Measurements from ENCODE around the gene NMT2. TPM values are rescaled to one million over a fixed set of nuclear protein-coding genes. Genes with fewer than 3 reads are reported as not detected.

Gene NMT2
- total and polyA plus RNA-seq, 2 experiments from 2014 or later: 15.0 to 23.4 TPM

- H3K79me2 ChIP-seq: no peaks in the 10 kb centered on the region
- H3K27me3 ChIP-seq: no peaks in the 10 kb centered on the region
- DNase-seq (ENCODE audit: low spot score): no peak
- H2AFZ ChIP-seq: no peak overlapping the region
- H3K4me2 ChIP-seq: no peak overlapping the region
- TF ChIP-seq, protein P1, sequence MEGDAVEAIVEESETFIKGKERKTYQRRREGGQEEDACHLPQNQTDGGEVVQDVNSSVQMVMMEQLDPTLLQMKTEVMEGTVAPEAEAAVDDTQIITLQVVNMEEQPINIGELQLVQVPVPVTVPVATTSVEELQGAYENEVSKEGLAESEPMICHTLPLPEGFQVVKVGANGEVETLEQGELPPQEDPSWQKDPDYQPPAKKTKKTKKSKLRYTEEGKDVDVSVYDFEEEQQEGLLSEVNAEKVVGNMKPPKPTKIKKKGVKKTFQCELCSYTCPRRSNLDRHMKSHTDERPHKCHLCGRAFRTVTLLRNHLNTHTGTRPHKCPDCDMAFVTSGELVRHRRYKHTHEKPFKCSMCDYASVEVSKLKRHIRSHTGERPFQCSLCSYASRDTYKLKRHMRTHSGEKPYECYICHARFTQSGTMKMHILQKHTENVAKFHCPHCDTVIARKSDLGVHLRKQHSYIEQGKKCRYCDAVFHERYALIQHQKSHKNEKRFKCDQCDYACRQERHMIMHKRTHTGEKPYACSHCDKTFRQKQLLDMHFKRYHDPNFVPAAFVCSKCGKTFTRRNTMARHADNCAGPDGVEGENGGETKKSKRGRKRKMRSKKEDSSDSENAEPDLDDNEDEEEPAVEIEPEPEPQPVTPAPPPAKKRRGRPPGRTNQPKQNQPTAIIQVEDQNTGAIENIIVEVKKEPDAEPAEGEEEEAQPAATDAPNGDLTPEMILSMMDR (IDR thresholded peaks at IDR 0.05; ENCODE audit: poor library complexity): no peak
- no peak for TF ChIP-seq EZH2 (IDR thresholded peaks at IDR 0.05; ENCODE audit: borderline replicate concordance)
- TF ChIP-seq EZH2phosphoT487 (IDR thresholded peaks at IDR 0.05; ENCODE audit: low read depth, severe bottlenecking, unreplicated experiment): no peak
- no peaks in the 10 kb centered on the region for H4K20me1 ChIP-seq (ENCODE audit: insufficient read depth, poor library complexity, severe bottlenecking)
- H3K4me1 ChIP-seq (ENCODE audit: insufficient read depth): no peaks in the 10 kb centered on the region
- H3K9me3 ChIP-seq (ENCODE audit: low read depth): no peaks in the 10 kb centered on the region
- no peaks in the 10 kb centered on the region for H3K36me3 ChIP-seq (replicated peaks; ENCODE audit: insufficient read depth, low read depth)
- H3K4me3 ChIP-seq: no peak overlapping the region
- no peaks in the 10 kb centered on the region for H3K9me2 ChIP-seq (replicated peaks; ENCODE audit: insufficient read depth)
- no peak overlapping the region for H3K27ac ChIP-seq
- WGBS (ENCODE audit: low lambda C conversion rate, missing lambda C conversion rate): 97% methylated on average over 5 of the region's 5 CpGs
These were observed 48.0 kb downstream of the NMT2 start for GRCh38 chr10:15120523-15120922.

- Histone ChIP-seq H3K4me3 (no peak overlapping the region), H3K4me2 (no peak overlapping the region), H3K27ac (no peak overlapping the region), H3K9me3 (ENCODE audit: low read depth) (no peaks in the 10 kb centered on the region), H3K79me2 (no peaks in the 10 kb centered on the region), H3K27me3 (no peaks in the 10 kb centered on the region), H4K20me1 (ENCODE audit: insufficient read depth, poor library complexity, severe bottlenecking) (no peaks in the 10 kb centered on the region), H3K36me3 (replicated peaks; ENCODE audit: insufficient read depth, low read depth) (no peaks in the 10 kb centered on the region), H2AFZ (no peak overlapping the region), H3K9me2 (replicated peaks; ENCODE audit: insufficient read depth) (no peaks in the 10 kb centered on the region), H3K4me1 (ENCODE audit: insufficient read depth) (no peaks in the 10 kb centered on the region)
- DNase-seq (ENCODE audit: low spot score): no peak
- no peak for TF ChIP-seq EZH2phosphoT487 (IDR thresholded peaks at IDR 0.05; ENCODE audit: low read depth, severe bottlenecking, unreplicated experiment)
- no peak for TF ChIP-seq EZH2 (IDR thresholded peaks at IDR 0.05; ENCODE audit: borderline replicate concordance)
- TF ChIP-seq, protein P1 (IDR thresholded peaks at IDR 0.05; ENCODE audit: poor library complexity): no peak
- 93% methylated on average over 1 of the region's 1 CpG for WGBS (ENCODE audit: low lambda C conversion rate, missing lambda C conversion rate)
These were observed 49.9 kb downstream of the NMT2 start for GRCh38 chr10:15118615-15119014.

DNA sequence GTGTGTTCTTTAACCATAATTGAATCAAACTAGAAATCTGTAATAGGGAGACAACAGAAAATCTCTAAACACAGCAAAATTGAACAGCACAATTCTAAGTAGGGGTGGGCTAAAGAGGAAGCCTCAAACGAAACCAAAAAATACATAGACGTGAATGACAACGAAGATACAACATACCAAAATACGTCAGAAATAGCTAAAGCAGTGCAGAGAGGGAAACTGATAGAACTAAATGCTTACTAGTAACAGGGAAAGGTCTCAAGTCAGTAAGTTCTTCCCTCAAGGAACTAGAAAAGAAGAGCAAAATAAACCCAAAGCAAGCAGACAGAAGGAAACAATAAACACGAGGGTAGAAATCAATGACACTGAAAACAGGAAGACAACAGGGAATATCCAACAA lies 52.3 kb downstream of the NMT2 start:
- Histone ChIP-seq H3K9me2 (replicated peaks; ENCODE audit: insufficient read depth) (no peaks in the 10 kb centered on the region), H3K27ac (no peak overlapping the region), H3K27me3 (no peaks in the 10 kb centered on the region), H4K20me1 (ENCODE audit: insufficient read depth, poor library complexity, severe bottlenecking) (no peaks in the 10 kb centered on the region), H2AFZ (no peak overlapping the region), H3K79me2 (no peaks in the 10 kb centered on the region), H3K4me1 (ENCODE audit: insufficient read depth) (no peaks in the 10 kb centered on the region), H3K4me3 (no peak overlapping the region), H3K9me3 (ENCODE audit: low read depth) (no peaks in the 10 kb centered on the region), H3K4me2 (no peak overlapping the region), H3K36me3 (replicated peaks; ENCODE audit: insufficient read depth, low read depth) (no peaks in the 10 kb centered on the region)
- DNase-seq (ENCODE audit: low spot score): no peak
- TF ChIP-seq EZH2 (IDR thresholded peaks at IDR 0.05; ENCODE audit: borderline replicate concordance) (no peak), EZH2phosphoT487 (IDR thresholded peaks at IDR 0.05; ENCODE audit: low read depth, severe bottlenecking, unreplicated experiment) (no peak)
- TF ChIP-seq, protein P1 (IDR thresholded peaks at IDR 0.05; ENCODE audit: poor library complexity): no peak
- 99% methylated on average over 5 of the region's 5 CpGs for WGBS (ENCODE audit: low lambda C conversion rate, missing lambda C conversion rate)

DNA sequence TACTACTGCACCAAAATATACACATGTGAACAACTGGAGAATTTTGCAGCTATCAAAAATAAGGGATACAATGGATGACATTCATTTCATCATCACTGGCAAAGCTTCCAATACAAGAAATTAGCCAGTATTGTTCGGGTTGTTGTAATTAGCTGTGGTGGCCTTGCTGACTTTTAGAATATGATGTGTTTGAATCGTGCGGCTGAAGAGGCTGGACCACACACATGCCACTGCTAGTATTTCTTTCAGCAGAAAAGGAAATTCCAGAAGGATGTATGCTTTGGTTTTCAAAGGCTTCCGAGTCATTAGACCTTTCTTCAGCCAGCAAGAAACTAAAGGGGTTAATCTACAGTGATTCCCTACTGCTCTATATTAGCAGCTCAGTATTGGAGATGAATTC lies 54.7 kb downstream of the NMT2 start:
- Histone ChIP-seq H4K20me1 (ENCODE audit: insufficient read depth, poor library complexity, severe bottlenecking) (no peaks in the 10 kb centered on the region), H2AFZ (no peak overlapping the region), H3K9me2 (replicated peaks; ENCODE audit: insufficient read depth) (no peaks in the 10 kb centered on the region), H3K4me1 (ENCODE audit: insufficient read depth) (no peaks in the 10 kb centered on the region), H3K27me3 (no peaks in the 10 kb centered on the region), H3K4me2 (no peak overlapping the region), H3K79me2 (no peaks in the 10 kb centered on the region), H3K4me3 (no peak overlapping the region), H3K27ac (no peak overlapping the region), H3K9me3 (ENCODE audit: low read depth) (no peaks in the 10 kb centered on the region), H3K36me3 (replicated peaks; ENCODE audit: insufficient read depth, low read depth) (no peaks in the 10 kb centered on the region)
- WGBS (ENCODE audit: low lambda C conversion rate, missing lambda C conversion rate): 95% methylated on average over 4 of the region's 4 CpGs
- TF ChIP-seq EZH2phosphoT487 (IDR thresholded peaks at IDR 0.05; ENCODE audit: low read depth, severe bottlenecking, unreplicated experiment) (no peak), EZH2 (IDR thresholded peaks at IDR 0.05; ENCODE audit: borderline replicate concordance) (no peak)
- TF ChIP-seq, protein P1 (IDR thresholded peaks at IDR 0.05; ENCODE audit: poor library complexity): no peak
- no peak for DNase-seq (ENCODE audit: low spot score)

All from hepatocyte (in vitro differentiated cells).